Measurements from ENCODE around the gene METTL24.

Gene METTL24

GRCh38 chr6:110357664-110358552 lies at the start of gene METTL24:
Gene METTL24 (minus strand): TSS chr6:110358349. CDS start chr6:110358272, 77 bp downstream.
- DNase-seq (ENCODE audit: insufficient read length, low spot score), result peak; percentile 9

GRCh38 chr6:110404607-110405006 lies 46.5 kb upstream of the METTL24 start:
- no peak for FAIRE-seq
- DNase-seq (ENCODE audit: insufficient read length, low spot score), result no peak

More at GRCh38 chr6:110357664-110358552, at the start of gene METTL24:
- no peak for FAIRE-seq

GRCh38 chr6:110401585-110402176 lies 43.5 kb upstream of the METTL24 start:
- DNase-seq (ENCODE audit: insufficient read length, low spot score), result no peak
- no peak for FAIRE-seq

- FAIRE-seq (no peak), DNase-seq (ENCODE audit: insufficient read length, low spot score) (no peak)
These were observed 42.1 kb upstream of the METTL24 start for GRCh38 chr6:110400208-110400607.

GRCh38 chr6:110399219-110400071 lies 41.3 kb upstream of the METTL24 start:
- DNase-seq (ENCODE audit: insufficient read length, low spot score), result no peak
- no peak for FAIRE-seq

- no peak for FAIRE-seq
- DNase-seq (ENCODE audit: insufficient read length, low spot score), result no peak
These were observed 40.6 kb upstream of the METTL24 start for GRCh38 chr6:110398778-110399177.

- DNase-seq (ENCODE audit: insufficient read length, low spot score), result no peak
These were observed 37.1 kb upstream of the METTL24 start for GRCh38 chr6:110395221-110395620.

GRCh38 chr6:110394409-110394808 lies 36.3 kb upstream of the METTL24 start:
- FAIRE-seq (no peak), DNase-seq (ENCODE audit: insufficient read length, low spot score) (no peak)

More at GRCh38 chr6:110395221-110395620, 37.1 kb upstream of the METTL24 start:
- FAIRE-seq, result no peak

- FAIRE-seq (no peak), DNase-seq (ENCODE audit: insufficient read length, low spot score) (no peak)
These were observed 34.6 kb upstream of the METTL24 start for GRCh38 chr6:110392727-110393126.

- FAIRE-seq (peak; percentile 11), DNase-seq (ENCODE audit: insufficient read length, low spot score) (no peak)
These were observed 32.3 kb upstream of the METTL24 start for GRCh38 chr6:110390404-110390803.

GRCh38 chr6:110389689-110390382 lies 31.7 kb upstream of the METTL24 start:
- DNase-seq (ENCODE audit: insufficient read length, low spot score), result no peak
- no peak for FAIRE-seq

- no peak for FAIRE-seq
- DNase-seq (ENCODE audit: insufficient read length, low spot score), result no peak
These were observed 29.8 kb upstream of the METTL24 start for GRCh38 chr6:110387986-110388385.

- FAIRE-seq (no peak), DNase-seq (ENCODE audit: insufficient read length, low spot score) (no peak)
These were observed 27.3 kb upstream of the METTL24 start for GRCh38 chr6:110385458-110385863.

- FAIRE-seq (no peak), DNase-seq (ENCODE audit: insufficient read length, low spot score) (no peak)
These were observed 20.4 kb upstream of the METTL24 start for GRCh38 chr6:110378552-110378951.

GRCh38 chr6:110369066-110369465 lies 10.9 kb upstream of the METTL24 start:
- FAIRE-seq, result no peak

GRCh38 chr6:110368284-110368683 lies 10.1 kb upstream of the METTL24 start:
- no peak for FAIRE-seq
- DNase-seq (ENCODE audit: insufficient read length, low spot score), result no peak

More at GRCh38 chr6:110369066-110369465, 10.9 kb upstream of the METTL24 start:
- no peak for DNase-seq (ENCODE audit: insufficient read length, low spot score)

- DNase-seq (ENCODE audit: insufficient read length, low spot score) (no peak), FAIRE-seq (no peak)
These were observed 9.7 kb upstream of the METTL24 start for GRCh38 chr6:110367825-110368224.

- no peak for FAIRE-seq
These were observed 8.8 kb upstream of the METTL24 start for GRCh38 chr6:110366975-110367374.

GRCh38 chr6:110366256-110366655 lies 8.1 kb upstream of the METTL24 start:
- no peak for FAIRE-seq
- DNase-seq (ENCODE audit: insufficient read length, low spot score), result no peak

More at GRCh38 chr6:110366975-110367374, 8.8 kb upstream of the METTL24 start:
- no peak for DNase-seq (ENCODE audit: insufficient read length, low spot score)

- FAIRE-seq, result no peak
- no peak for DNase-seq (ENCODE audit: insufficient read length, low spot score)
These were observed 6.4 kb upstream of the METTL24 start for GRCh38 chr6:110364364-110365105.

Measured in GM19239 (cell line).